Astrocyte of the hippocampus (primary cell): ENCODE results near the gene FOXQ1.

ENCODE experiments used
- DNase-seq: peaks from one replicate; pipeline ENCODE4 v3.0.0; 2011; ENCODE audit warnings: low read depth, low spot score

The FOXQ1 gene

GRCh38 chr6:1363298-1363697 is 51.4 kb downstream of the FOXQ1 start:
- no peak for DNase-seq

- DNase-seq, result no peak
Observed at GRCh38 chr6:1363729-1364572, 52.1 kb downstream of the FOXQ1 start.
